Measurements from ENCODE around the gene FAM120B.

DNA sequence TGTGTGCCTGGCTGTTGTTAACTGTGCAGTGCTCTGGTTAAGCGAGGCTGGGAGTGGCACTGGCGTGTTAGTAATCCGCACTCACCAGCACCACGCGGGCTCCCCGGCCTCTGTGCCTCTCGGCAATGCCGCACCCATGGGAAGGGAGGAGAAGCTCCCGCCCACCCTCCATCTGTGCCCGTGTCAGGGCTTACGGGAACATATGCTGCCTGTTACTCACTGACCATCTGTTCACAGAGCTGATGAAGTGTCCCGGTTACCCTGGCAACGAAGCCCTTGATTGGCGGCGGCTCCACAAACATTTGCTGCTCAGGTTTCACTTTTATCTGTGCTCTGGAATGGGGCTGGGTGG lies 131.8 kb downstream of the FAM120B start:
- TF ChIP-seq, protein P1, sequence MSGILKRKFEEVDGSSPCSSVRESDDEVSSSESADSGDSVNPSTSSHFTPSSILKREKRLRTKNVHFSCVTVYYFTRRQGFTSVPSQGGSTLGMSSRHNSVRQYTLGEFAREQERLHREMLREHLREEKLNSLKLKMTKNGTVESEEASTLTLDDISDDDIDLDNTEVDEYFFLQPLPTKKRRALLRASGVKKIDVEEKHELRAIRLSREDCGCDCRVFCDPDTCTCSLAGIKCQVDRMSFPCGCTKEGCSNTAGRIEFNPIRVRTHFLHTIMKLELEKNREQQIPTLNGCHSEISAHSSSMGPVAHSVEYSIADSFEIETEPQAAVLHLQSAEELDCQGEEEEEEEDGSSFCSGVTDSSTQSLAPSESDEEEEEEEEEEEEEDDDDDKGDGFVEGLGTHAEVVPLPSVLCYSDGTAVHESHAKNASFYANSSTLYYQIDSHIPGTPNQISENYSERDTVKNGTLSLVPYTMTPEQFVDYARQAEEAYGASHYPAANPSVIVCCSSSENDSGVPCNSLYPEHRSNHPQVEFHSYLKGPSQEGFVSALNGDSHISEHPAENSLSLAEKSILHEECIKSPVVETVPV (CRISPR knock-in tag; IDR thresholded peaks at IDR 0.05) = no peak
- TF ChIP-seq BACH2 (CRISPR knock-in tag; IDR thresholded peaks at IDR 0.05; ENCODE audit: borderline replicate concordance) (no peak), OSR1 (CRISPR knock-in tag; IDR thresholded peaks at IDR 0.05) (no peak), TCF4 (CRISPR knock-in tag; IDR thresholded peaks at IDR 0.05; ENCODE audit: borderline replicate concordance) (peak; percentile 67; the same call in 1 of the 2 replicates), CSDC2 (CRISPR knock-in tag; IDR thresholded peaks at IDR 0.05) (no peak), PPARA (CRISPR knock-in tag; IDR thresholded peaks at IDR 0.05; ENCODE audit: borderline replicate concordance) (no peak), ZFP3 (CRISPR knock-in tag; IDR thresholded peaks at IDR 0.05) (no peak)
- TF ChIP-seq, protein P2, sequence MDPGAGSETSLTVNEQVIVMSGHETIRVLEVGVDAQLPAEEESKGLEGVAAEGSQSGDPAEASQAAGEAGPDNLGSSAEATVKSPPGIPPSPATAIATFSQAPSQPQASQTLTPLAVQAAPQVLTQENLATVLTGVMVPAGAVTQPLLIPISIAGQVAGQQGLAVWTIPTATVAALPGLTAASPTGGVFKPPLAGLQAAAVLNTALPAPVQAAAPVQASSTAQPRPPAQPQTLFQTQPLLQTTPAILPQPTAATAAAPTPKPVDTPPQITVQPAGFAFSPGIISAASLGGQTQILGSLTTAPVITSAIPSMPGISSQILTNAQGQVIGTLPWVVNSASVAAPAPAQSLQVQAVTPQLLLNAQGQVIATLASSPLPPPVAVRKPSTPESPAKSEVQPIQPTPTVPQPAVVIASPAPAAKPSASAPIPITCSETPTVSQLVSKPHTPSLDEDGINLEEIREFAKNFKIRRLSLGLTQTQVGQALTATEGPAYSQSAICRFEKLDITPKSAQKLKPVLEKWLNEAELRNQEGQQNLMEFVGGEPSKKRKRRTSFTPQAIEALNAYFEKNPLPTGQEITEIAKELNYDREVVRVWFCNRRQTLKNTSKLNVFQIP (CRISPR knock-in tag; IDR thresholded peaks at IDR 0.05; ENCODE audit: borderline replicate concordance, low read depth) = no peak
- TF ChIP-seq, protein P3, sequence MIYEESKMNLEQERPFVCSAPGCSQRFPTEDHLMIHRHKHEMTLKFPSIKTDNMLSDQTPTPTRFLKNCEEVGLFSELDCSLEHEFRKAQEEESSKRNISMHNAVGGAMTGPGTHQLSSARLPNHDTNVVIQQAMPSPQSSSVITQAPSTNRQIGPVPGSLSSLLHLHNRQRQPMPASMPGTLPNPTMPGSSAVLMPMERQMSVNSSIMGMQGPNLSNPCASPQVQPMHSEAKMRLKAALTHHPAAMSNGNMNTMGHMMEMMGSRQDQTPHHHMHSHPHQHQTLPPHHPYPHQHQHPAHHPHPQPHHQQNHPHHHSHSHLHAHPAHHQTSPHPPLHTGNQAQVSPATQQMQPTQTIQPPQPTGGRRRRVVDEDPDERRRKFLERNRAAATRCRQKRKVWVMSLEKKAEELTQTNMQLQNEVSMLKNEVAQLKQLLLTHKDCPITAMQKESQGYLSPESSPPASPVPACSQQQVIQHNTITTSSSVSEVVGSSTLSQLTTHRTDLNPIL (CRISPR knock-in tag; IDR thresholded peaks at IDR 0.05; ENCODE audit: low read depth) = no peak
- TF ChIP-seq, protein P4, sequence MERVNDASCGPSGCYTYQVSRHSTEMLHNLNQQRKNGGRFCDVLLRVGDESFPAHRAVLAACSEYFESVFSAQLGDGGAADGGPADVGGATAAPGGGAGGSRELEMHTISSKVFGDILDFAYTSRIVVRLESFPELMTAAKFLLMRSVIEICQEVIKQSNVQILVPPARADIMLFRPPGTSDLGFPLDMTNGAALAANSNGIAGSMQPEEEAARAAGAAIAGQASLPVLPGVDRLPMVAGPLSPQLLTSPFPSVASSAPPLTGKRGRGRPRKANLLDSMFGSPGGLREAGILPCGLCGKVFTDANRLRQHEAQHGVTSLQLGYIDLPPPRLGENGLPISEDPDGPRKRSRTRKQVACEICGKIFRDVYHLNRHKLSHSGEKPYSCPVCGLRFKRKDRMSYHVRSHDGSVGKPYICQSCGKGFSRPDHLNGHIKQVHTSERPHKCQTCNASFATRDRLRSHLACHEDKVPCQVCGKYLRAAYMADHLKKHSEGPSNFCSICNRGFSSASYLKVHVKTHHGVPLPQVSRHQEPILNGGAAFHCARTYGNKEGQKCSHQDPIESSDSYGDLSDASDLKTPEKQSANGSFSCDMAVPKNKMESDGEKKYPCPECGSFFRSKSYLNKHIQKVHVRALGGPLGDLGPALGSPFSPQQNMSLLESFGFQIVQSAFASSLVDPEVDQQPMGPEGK (CRISPR knock-in tag; IDR thresholded peaks at IDR 0.05; ENCODE audit: borderline replicate concordance) = no peak
